Fibroblast of lung (primary cell): ENCODE results near the gene ACAP3. TPM values are rescaled to one million over a fixed set of nuclear protein-coding genes. Genes with fewer than 3 reads are reported as not detected.

Experiments used
- DNase-seq, 2 donors: peaks; one replicate each; pipeline versions ENCODE4 v3.0.0 to v3.0.0-alpha.2; 2010; ENCODE audit warnings: low read depth in 2 of 2
- H2AFZ ChIP-seq: 2 replicates; pipeline ENCODE4 v1.5.1; 2012; ENCODE audit warnings: low read length, control low read depth, inconsistent platforms
- H3K27ac ChIP-seq: 2 replicates; pipeline ENCODE4 v1.5.1; 2011; ENCODE audit warnings: low read length, control low read depth; ENCODE audit not compliant: insufficient read depth
- H3K27me3 ChIP-seq: 2 replicates; pipeline ENCODE4 v1.5.1; 2011; ENCODE audit warnings: mild to moderate bottlenecking, low read length; ENCODE audit not compliant: control insufficient read depth, insufficient read depth
- H3K36me3 ChIP-seq: 2 replicates; pipeline ENCODE4 v1.5.1; 2011; ENCODE audit warnings: low read length; ENCODE audit not compliant: control insufficient read depth, insufficient read depth
- H3K4me1 ChIP-seq: 2 replicates; pipeline ENCODE4 v1.5.1; 2011; ENCODE audit warnings: low read length; ENCODE audit not compliant: control insufficient read depth, insufficient read depth; ENCODE audit errors: extremely low read depth
- H3K4me2 ChIP-seq: 2 replicates; pipeline ENCODE4 v1.5.1; 2011; ENCODE audit warnings: low read length, control low read depth; ENCODE audit not compliant: insufficient read depth; ENCODE audit errors: extremely low read depth
- H3K4me3 ChIP-seq, 4 experiments: fragments of 200-600 bp in 1 of 4; sonication (generic) in 1 of 4; replicated peaks in 1 of 4; 2 replicates each; pipeline ENCODE4 v1.5.1; 2011 to 2016; ENCODE audit warnings: low read length in 4 of 4, low read depth in 3 of 4, mild to moderate bottlenecking in 3 of 4, control low read depth in 2 of 4, inconsistent platforms in 1 of 4, mixed read lengths in 1 of 4; ENCODE audit not compliant: insufficient read depth in 1 of 4; ENCODE audit errors: control extremely low read depth in 1 of 4
- H3K79me2 ChIP-seq: 2 replicates; pipeline ENCODE4 v1.5.1; 2012; ENCODE audit warnings: mild to moderate bottlenecking, low read length, inconsistent platforms; ENCODE audit not compliant: control insufficient read depth, insufficient read depth
- H3K9ac ChIP-seq: 2 replicates; pipeline ENCODE4 v1.5.1; 2011; ENCODE audit warnings: mild to moderate bottlenecking, low read length, control low read depth; ENCODE audit not compliant: insufficient read depth
- H3K9me3 ChIP-seq: 2 replicates; pipeline ENCODE4 v1.5.1; 2012; ENCODE audit warnings: low read depth, low read length; ENCODE audit not compliant: control insufficient read depth, insufficient read depth
- H4K20me1 ChIP-seq: 2 replicates; pipeline ENCODE4 v1.5.1; 2011; ENCODE audit warnings: low read length; ENCODE audit not compliant: control insufficient read depth, insufficient read depth; ENCODE audit errors: extremely low read depth
- EZH2 ChIP-seq: IDR thresholded peaks from 2 replicates; pipeline ENCODE4 v1.5.1; 2012; ENCODE audit warnings: low read length, control low read depth, mild to moderate bottlenecking; ENCODE audit errors: missing control alignments
- polyA plus RNA-seq, 2 donors: library from polyadenylated mRNA; depleted of rRNA in 1 of 2; stranded (reverse) in 1 of 2; unstranded in 1 of 2; fragments of >200 nt; gene quantifications; 2 replicates each; pipeline ENCODE4 v1.2.1, GENCODE V29; 2011 to 2012; ENCODE audit warnings: missing spikeins in 1 of 2
- total RNA-seq: library from RNA; depleted of rRNA; stranded (reverse); fragments of >200 nt; gene quantifications from 2 replicates; pipeline ENCODE4 v1.2.1, GENCODE V29; 2014
- TF ChIP-seq, protein P1 (sequence below), 2 donors: IDR thresholded peaks in 1 of 2; conservative IDR thresholded peaks in 1 of 2; 1 replicate in 1 of 2; 2 replicates in 1 of 2; pipeline ENCODE4 v1.5.1; 2011 to 2012; ENCODE audit warnings: low read length in 2 of 2, control low read depth in 1 of 2, inconsistent platforms in 1 of 2, low read depth in 1 of 2, mild to moderate bottlenecking in 1 of 2

Gene ACAP3
- total and polyA plus RNA-seq, 2 donors (not counting 1 experiment from before 2014, with no cell fraction given): 15.3 to 50.9 TPM

DNA sequence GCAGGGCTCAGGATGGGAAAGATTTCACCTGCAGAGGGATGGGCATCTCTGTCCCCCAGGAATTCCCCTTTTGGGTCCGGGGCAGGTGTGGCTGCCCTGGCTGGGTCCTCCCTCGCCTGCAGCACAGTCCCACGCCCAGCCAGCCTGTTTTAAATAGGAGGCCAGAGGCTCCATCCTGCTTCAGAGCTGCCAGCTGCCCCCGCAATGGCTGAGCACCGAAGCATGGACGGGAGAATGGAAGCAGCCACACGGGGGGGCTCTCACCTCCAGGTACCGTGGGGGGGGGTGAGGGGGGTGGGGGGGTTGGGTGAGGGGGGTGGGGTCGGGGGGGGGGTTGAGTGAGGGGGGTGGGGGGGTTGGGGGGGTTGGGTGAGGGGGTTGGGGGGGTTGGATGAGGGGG lies 23.9 kb downstream of the ACAP3 start:
- Histone ChIP-seq H4K20me1 (no peaks in the 10 kb centered on the region), H3K27me3 (no peaks in the 10 kb centered on the region), H3K4me3 (no peak overlapping the region), H3K79me2 (no peaks in the 10 kb centered on the region), H3K9ac (no peak overlapping the region), H2AFZ (no peak overlapping the region), H3K36me3 (no peaks in the 10 kb centered on the region), H3K9me3 (no peaks in the 10 kb centered on the region), H3K27ac (no peak overlapping the region), H3K4me1 (peaks cover 2% of the 10 kb centered on the region), H3K4me2 (no peak overlapping the region)
- DNase-seq: no peak
- TF ChIP-seq EZH2: no peak
- TF ChIP-seq, protein P1, sequence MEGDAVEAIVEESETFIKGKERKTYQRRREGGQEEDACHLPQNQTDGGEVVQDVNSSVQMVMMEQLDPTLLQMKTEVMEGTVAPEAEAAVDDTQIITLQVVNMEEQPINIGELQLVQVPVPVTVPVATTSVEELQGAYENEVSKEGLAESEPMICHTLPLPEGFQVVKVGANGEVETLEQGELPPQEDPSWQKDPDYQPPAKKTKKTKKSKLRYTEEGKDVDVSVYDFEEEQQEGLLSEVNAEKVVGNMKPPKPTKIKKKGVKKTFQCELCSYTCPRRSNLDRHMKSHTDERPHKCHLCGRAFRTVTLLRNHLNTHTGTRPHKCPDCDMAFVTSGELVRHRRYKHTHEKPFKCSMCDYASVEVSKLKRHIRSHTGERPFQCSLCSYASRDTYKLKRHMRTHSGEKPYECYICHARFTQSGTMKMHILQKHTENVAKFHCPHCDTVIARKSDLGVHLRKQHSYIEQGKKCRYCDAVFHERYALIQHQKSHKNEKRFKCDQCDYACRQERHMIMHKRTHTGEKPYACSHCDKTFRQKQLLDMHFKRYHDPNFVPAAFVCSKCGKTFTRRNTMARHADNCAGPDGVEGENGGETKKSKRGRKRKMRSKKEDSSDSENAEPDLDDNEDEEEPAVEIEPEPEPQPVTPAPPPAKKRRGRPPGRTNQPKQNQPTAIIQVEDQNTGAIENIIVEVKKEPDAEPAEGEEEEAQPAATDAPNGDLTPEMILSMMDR (conservative IDR thresholded peaks at IDR 0.05 in 1 of 2, IDR thresholded peaks at IDR 0.05 in 1 of 2; ENCODE audit: low read depth in 1 of 2, low read length in 2 of 2): no peak

DNA sequence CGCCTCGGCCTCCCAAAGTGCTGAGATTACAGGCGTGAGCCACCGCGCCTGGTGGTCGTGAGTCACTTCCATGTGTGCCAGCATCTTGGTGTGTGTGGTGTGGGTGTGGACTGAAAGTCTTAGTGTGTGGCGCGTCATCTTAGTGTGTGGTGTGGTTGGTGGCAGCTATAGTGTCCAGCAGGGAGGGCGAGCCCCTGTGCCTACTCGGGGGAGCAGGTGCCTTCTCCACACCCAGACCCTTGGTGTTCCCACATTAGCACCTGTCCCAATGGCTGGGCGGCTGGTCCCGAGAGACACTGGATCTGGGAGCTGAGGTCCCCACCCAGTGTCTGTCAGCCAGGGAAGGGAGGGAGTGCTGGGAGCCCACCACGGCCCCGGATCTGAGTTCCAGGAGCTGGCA lies 24.7 kb downstream of the ACAP3 start:
- H3K4me3 ChIP-seq: no peak overlapping the region
- H3K27me3 ChIP-seq: no peaks in the 10 kb centered on the region
- H3K4me2 ChIP-seq: no peak overlapping the region
- no peak overlapping the region for H2AFZ ChIP-seq
- TF ChIP-seq, protein P1 (conservative IDR thresholded peaks at IDR 0.05 in 1 of 2, IDR thresholded peaks at IDR 0.05 in 1 of 2; ENCODE audit: low read depth in 1 of 2, low read length in 2 of 2): no peak
- no peak for TF ChIP-seq EZH2
- H3K36me3 ChIP-seq: no peaks in the 10 kb centered on the region
- H4K20me1 ChIP-seq: no peaks in the 10 kb centered on the region
- peak in 1 of 2 donors; percentile 77 for DNase-seq
- no peak overlapping the region for H3K27ac ChIP-seq
- H3K9ac ChIP-seq: no peak overlapping the region
- H3K79me2 ChIP-seq: no peaks in the 10 kb centered on the region
- H3K9me3 ChIP-seq: no peaks in the 10 kb centered on the region
- peaks cover 2% of the 10 kb centered on the region for H3K4me1 ChIP-seq

DNA sequence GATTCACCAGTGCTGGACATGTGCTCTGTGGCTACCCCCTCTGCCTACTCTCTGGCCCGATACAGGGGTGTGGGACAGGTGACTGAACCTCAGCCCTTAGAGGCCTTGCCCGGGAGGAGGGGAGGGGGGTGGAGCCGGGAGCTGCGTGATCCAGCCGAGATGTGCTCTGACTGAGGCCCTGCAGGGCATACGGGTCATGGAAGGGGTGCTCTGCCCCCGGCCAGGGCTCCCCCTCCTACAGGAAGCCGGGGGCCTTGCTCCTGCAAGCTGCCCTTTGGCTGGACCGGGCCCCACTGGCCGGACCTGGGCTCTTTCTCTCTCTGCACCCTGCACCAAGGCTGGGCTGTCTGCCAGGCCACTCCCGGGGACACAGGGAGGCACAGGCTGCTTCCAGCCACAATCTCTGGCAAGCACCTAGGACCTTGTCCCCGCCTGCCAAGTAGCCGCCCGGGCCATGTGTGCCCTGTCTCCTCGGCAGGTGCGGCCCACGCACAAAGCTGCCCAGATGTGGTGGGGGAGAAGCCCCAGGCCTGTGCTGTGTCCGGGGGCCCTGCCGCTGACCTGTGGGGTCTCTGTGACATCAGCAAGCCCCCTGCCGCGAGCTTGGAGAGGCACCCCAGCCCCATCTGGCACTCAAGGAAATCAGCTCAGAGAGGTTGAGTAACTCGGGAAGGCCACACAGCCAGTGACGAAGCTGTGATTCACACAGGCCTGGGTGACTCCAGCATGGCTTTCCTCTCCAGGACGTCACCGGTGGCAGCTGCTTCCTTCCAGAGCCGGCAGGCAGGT lies 26.0 kb downstream of the ACAP3 start:
- H3K36me3 ChIP-seq: no peaks in the 10 kb centered on the region
- H4K20me1 ChIP-seq: no peaks in the 10 kb centered on the region
- H3K27ac ChIP-seq: no peak overlapping the region
- no peaks in the 10 kb centered on the region for H3K79me2 ChIP-seq
- H3K9me3 ChIP-seq: no peaks in the 10 kb centered on the region
- H3K27me3 ChIP-seq: no peaks in the 10 kb centered on the region
- H2AFZ ChIP-seq: no peak overlapping the region
- H3K4me2 ChIP-seq: no peak overlapping the region
- peak in 1 of 2 donors; percentile 69 for DNase-seq
- peaks cover 2% of the 10 kb centered on the region for H3K4me1 ChIP-seq
- TF ChIP-seq, protein P1 (conservative IDR thresholded peaks at IDR 0.05 in 1 of 2, IDR thresholded peaks at IDR 0.05 in 1 of 2; ENCODE audit: low read depth in 1 of 2, low read length in 2 of 2): no peak
- TF ChIP-seq EZH2: no peak
- no peak overlapping the region for H3K4me3 ChIP-seq
- H3K9ac ChIP-seq: no peak overlapping the region
